IMR-90 (cell line): ENCODE data around the gene CEP97.

Source experiments
- CEBPB ChIP-seq: IDR thresholded peaks from 2 replicates; pipeline ENCODE4 v1.6.1; 2012; ENCODE audit warnings: low read depth, low read length, improper control_type of control experiment
- CTCF ChIP-seq: conservative IDR thresholded peaks from 2 replicates; pipeline ENCODE4 v1.5.1; 2012; ENCODE audit warnings: mild to moderate bottlenecking, low read depth, low read length, improper control_type of control experiment
- MAZ ChIP-seq: IDR thresholded peaks from 2 replicates; pipeline ENCODE4 v1.6.1; 2012; ENCODE audit warnings: low read depth, mild to moderate bottlenecking, low read length, improper control_type of control experiment, moderate library complexity, borderline replicate concordance
- RFX5 ChIP-seq: IDR thresholded peaks from 2 replicates; pipeline ENCODE4 v1.8.0; 2012; ENCODE audit warnings: low read depth, mild to moderate bottlenecking, low read length, moderate library complexity
- SMC3 ChIP-seq: fragments of 150-350 bp; IDR thresholded peaks from 2 replicates; pipeline ENCODE4 v1.6.1; 2016; ENCODE audit warnings: low read depth, mild to moderate bottlenecking, antibody characterized with exemption, low read length, moderate library complexity

- no peak for TF ChIP-seq CTCF
- TF ChIP-seq CEBPB: no peak
- no peak for TF ChIP-seq SMC3
- TF ChIP-seq RFX5: no peak
- no peak for TF ChIP-seq MAZ
Observed at GRCh38 chr3:101744811-101745210, 20.4 kb downstream of the CEP97 start.
